HepG2 (cell line): ENCODE data around the gene OR2A2. TPM values are rescaled to one million over a fixed set of nuclear protein-coding genes. Genes with fewer than 3 reads are reported as not detected.

ENCODE experiments used
- ATAC-seq: fragments of 200-7000 bp; cut with Tn5 transposase; 3 replicates; pipeline ENCODE4 v1.9.1; 2020; ENCODE audit warnings: mild to moderate bottlenecking, moderate library complexity
- BruUV-seq: library from RNA; stranded (reverse); fragments of 400-500 nt; replicated peaks from 2 replicates; lab custom pipeline; 2021; lab: Mats Ljungman, UMichigan
- CTCF ChIA-PET: fragments of 300-600 bp; formaldehyde crosslinking; extraction: SDS; loops from one replicate; lab custom pipeline; 2021; ENCODE audit warnings: low total read pairs, inconsistent platforms, low intra/inter-chr PET ratio; lab: Yijun Ruan, JAX
- POLR2A ChIA-PET: fragments of 350-600 bp; sonication (Branson Sonifier 250); formaldehyde crosslinking; loops from one replicate; lab custom pipeline; 2020; ENCODE audit warnings: antibody characterized with exemption, inconsistent platforms; lab: Yijun Ruan, JAX
- DNase-seq: peaks from one replicate; pipeline ENCODE4 v3.0.0-alpha.2; 2015; ENCODE audit warnings: low spot score
- FAIRE-seq: peaks from 3 replicates; lab custom pipeline; 2011; peaks lifted over from hg19 to GRCh38; lab: Jason Lieb, UNC
- H2AFZ ChIP-seq: one replicate; pipeline ENCODE4 v1.6.1; 2011; ENCODE audit warnings: low read length, inconsistent platforms
- H3K27ac ChIP-seq: fragments of 300-600 bp; 3 replicates; pipeline ENCODE4 v1.8.0; 2011; ENCODE audit warnings: mixed run types, mild to moderate bottlenecking, mixed read lengths, low read length, inconsistent platforms; ENCODE audit not compliant: insufficient read depth; ENCODE audit errors: extremely low read length
- H3K27me3 ChIP-seq, 2 experiments: fragments of 200-600 bp in 1 of 2; 2 replicates in 1 of 2; 3 replicates in 1 of 2; pipeline versions ENCODE4 v1.6.0 to v1.8.0; 2011; ENCODE audit warnings: low read length in 2 of 2, mild to moderate bottlenecking in 2 of 2, moderate library complexity in 2 of 2, inconsistent platforms in 1 of 2; ENCODE audit not compliant: insufficient read depth in 2 of 2, control insufficient read depth in 1 of 2
- H3K36me3 ChIP-seq, 2 experiments: fragments of 200-600 bp in 1 of 2; replicated peaks in 1 of 2; 2 replicates in 1 of 2; 3 replicates in 1 of 2; pipeline versions ENCODE4 v1.5.1 to v1.8.0; 2011; ENCODE audit warnings: low read length in 2 of 2, inconsistent platforms in 1 of 2; ENCODE audit not compliant: insufficient read depth in 2 of 2, control insufficient read depth in 1 of 2
- H3K4me1 ChIP-seq: 2 replicates; pipeline ENCODE4 v1.5.1; 2012; ENCODE audit warnings: low read length, inconsistent platforms; ENCODE audit not compliant: insufficient read depth
- H3K4me2 ChIP-seq: 2 replicates; pipeline ENCODE4 v1.6.0; 2011; ENCODE audit warnings: low read depth, low read length, inconsistent platforms
- H3K4me3 ChIP-seq, 3 experiments: fragments of 200-600 bp in 1 of 3; sonication (generic), shearing (Covaris generic) in 1 of 3; replicated peaks in 1 of 3; 2 replicates each; pipeline ENCODE4 v1.5.1; 2011 to 2016; ENCODE audit warnings: low read length in 3 of 3, inconsistent platforms in 2 of 3, low read depth in 2 of 3, mild to moderate bottlenecking in 2 of 3, control low read depth in 1 of 3, mixed read lengths in 1 of 3; ENCODE audit not compliant: insufficient read depth in 1 of 3
- H3K79me2 ChIP-seq: one replicate; pipeline ENCODE4 v1.6.1; 2011; ENCODE audit warnings: low read length, inconsistent platforms; ENCODE audit not compliant: insufficient read depth
- H3K9ac ChIP-seq: 2 replicates; pipeline ENCODE4 v1.6.0; 2011; ENCODE audit warnings: mild to moderate bottlenecking, low read depth, low read length, inconsistent platforms; ENCODE audit not compliant: insufficient read depth
- H3K9me3 ChIP-seq: 2 replicates; pipeline ENCODE4 v1.5.1; 2012; ENCODE audit warnings: mild to moderate bottlenecking, low read length
- H4K20me1 ChIP-seq: 2 replicates; pipeline ENCODE4 v1.6.0; 2011; ENCODE audit warnings: inconsistent platforms, mild to moderate bottlenecking, low read length, moderate library complexity; ENCODE audit not compliant: insufficient read depth
- FOXK2 ChIP-seq: fragments of 450-650 bp; IDR thresholded peaks from 2 replicates; pipeline ENCODE4 v1.6.1; 2016
- JUND ChIP-seq: sonication (generic); formaldehyde crosslinking; IDR thresholded peaks from 2 replicates; pipeline ENCODE4 v1.8.0; 2022; ENCODE audit warnings: mild to moderate bottlenecking, missing genetic modification reagents
- ZBTB21 ChIP-seq: sonication (generic); formaldehyde crosslinking; IDR thresholded peaks from 2 replicates; pipeline ENCODE4 v1.4.0; 2020; ENCODE audit warnings: missing genetic modification reagents
- ZMYM4 ChIP-seq: sonication (generic); formaldehyde crosslinking; IDR thresholded peaks from 2 replicates; pipeline ENCODE4 v1.8.1; 2023; ENCODE audit warnings: mild to moderate bottlenecking, missing genetic modification reagents
- ZNF383 ChIP-seq: sonication (generic); formaldehyde crosslinking; IDR thresholded peaks from 2 replicates; pipeline ENCODE4 v1.4.0; 2020; ENCODE audit warnings: missing genetic modification reagents, mild to moderate bottlenecking, borderline replicate concordance
- WGBS: methylation state at CpG from one replicate; pipeline ENCODE4 v1.1.6; 2017; ENCODE audit warnings: low lambda C conversion rate; 5-methylcytosine and 5-hydroxymethylcytosine counted together
- in situ Hi-C: cut with HindIII; loops from 2 replicates; pipeline ENCODE4 v1.10.0; 2017; ENCODE audit warnings: low pct_unique_long_range_greater_than_20kb; ENCODE audit not compliant: extremely low pct_ligation_motif_present
- intact Hi-C: fragments of 100-400 bp; cut with micrococcal nuclease; formaldehyde crosslinking; loops from one replicate; pipeline ENCODE4 v1.10.0; 2022; ENCODE audit not compliant: unreplicated experiment
- polyA plus RNA-seq, 8 experiments: library from polyadenylated mRNA; depleted of rRNA in 3 of 8; stranded (reverse) in 7 of 8; unstranded in 1 of 8; fragments of >200 nt; fragmentation: Illumina TruSeq in 4 of 8; extraction: Trizol in 4 of 8; gene quantifications; 2 replicates each; pipeline versions ENCODE4 v1.2.1 to v1.2.3, GENCODE V29; 2011 to 2016; ENCODE audit warnings: low read depth in 4 of 8, missing spikeins in 1 of 8, mixed read lengths in 1 of 8; ENCODE audit not compliant: insufficient read depth in 1 of 8
- total RNA-seq, 5 experiments: library from RNA; depleted of rRNA; stranded (reverse); fragments of >200 nt; fragmentation: Illumina TruSeq; extraction: Trizol; gene quantifications; 2 replicates each; pipeline ENCODE4 v1.2.3, GENCODE V29; 2016; ENCODE audit warnings: low read depth in 1 of 5
- TF ChIP-seq, protein P1 (sequence below): sonication (generic); formaldehyde crosslinking; IDR thresholded peaks from 2 replicates; pipeline ENCODE4 v1.4.0; 2020; ENCODE audit warnings: missing genetic modification reagents, borderline replicate concordance

The OR2A2 gene
- total and polyA plus RNA-seq, 2 of the 13 experiments (the other 11 are each of a cell fraction or from before 2014, with no cell fraction given) = not detected

GRCh38 chr7:144113651-144114050 lies 4.3 kb downstream of the OR2A2 start:
- POLR2A ChIA-PET = no interaction called here
- no peak overlapping the region for H3K4me3 ChIP-seq
- H3K27ac ChIP-seq = no peak overlapping the region
- no peak overlapping the region for H2AFZ ChIP-seq
- in situ Hi-C loops (no loop called here), intact Hi-C loops (no loop called here)
- CTCF ChIA-PET = no interaction called here
- H4K20me1 ChIP-seq = no peaks in the 10 kb centered on the region
- WGBS = 0% methylated on average over 1 of the region's 1 CpG
- no peak for TF ChIP-seq ZNF383 (CRISPR knock-in tag)
- TF ChIP-seq, protein P1, sequence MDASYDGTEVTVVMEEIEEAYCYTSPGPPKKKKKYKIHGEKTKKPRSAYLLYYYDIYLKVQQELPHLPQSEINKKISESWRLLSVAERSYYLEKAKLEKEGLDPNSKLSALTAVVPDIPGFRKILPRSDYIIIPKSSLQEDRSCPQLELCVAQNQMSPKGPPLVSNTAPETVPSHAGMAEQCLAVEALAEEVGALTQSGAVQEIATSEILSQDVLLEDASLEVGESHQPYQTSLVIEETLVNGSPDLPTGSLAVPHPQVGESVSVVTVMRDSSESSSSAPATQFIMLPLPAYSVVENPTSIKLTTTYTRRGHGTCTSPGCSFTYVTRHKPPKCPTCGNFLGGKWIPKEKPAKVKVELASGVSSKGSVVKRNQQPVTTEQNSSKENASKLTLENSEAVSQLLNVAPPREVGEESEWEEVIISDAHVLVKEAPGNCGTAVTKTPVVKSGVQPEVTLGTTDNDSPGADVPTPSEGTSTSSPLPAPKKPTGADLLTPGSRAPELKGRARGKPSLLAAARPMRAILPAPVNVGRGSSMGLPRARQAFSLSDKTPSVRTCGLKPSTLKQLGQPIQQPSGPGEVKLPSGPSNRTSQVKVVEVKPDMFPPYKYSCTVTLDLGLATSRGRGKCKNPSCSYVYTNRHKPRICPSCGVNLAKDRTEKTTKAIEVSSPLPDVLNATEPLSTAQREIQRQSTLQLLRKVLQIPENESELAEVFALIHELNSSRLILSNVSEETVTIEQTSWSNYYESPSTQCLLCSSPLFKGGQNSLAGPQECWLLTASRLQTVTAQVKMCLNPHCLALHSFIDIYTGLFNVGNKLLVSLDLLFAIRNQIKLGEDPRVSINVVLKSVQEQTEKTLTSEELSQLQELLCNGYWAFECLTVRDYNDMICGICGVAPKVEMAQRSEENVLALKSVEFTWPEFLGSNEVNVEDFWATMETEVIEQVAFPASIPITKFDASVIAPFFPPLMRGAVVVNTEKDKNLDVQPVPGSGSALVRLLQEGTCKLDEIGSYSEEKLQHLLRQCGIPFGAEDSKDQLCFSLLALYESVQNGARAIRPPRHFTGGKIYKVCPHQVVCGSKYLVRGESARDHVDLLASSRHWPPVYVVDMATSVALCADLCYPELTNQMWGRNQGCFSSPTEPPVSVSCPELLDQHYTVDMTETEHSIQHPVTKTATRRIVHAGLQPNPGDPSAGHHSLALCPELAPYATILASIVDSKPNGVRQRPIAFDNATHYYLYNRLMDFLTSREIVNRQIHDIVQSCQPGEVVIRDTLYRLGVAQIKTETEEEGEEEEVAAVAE (CRISPR knock-in tag) = no peak
- no peak for FAIRE-seq
- H3K79me2 ChIP-seq = no peaks in the 10 kb centered on the region
- BruUV-seq = no TSS peak
- H3K4me1 ChIP-seq = no peaks in the 10 kb centered on the region
- H3K27me3 ChIP-seq = no peaks in the 10 kb centered on the region
- H3K9me3 ChIP-seq = no peaks in the 10 kb centered on the region
- ATAC-seq = no peak
- no peak overlapping the region for H3K4me2 ChIP-seq
- no peaks in the 10 kb centered on the region for H3K36me3 ChIP-seq
- no peak for DNase-seq
- H3K9ac ChIP-seq = no peak overlapping the region

GRCh38 chr7:144118341-144118740 lies 9.0 kb downstream of the OR2A2 start:
- FAIRE-seq (no peak), ATAC-seq (no peak), DNase-seq (no peak)
- no peaks in the 10 kb centered on the region for H3K4me1 ChIP-seq
- TF ChIP-seq ZMYM4 (CRISPR knock-in tag) (no peak), FOXK2 (no peak), ZBTB21 (CRISPR knock-in tag) (no peak), JUND (CRISPR knock-in tag) (no peak)
- H3K27me3 ChIP-seq = no peaks in the 10 kb centered on the region
- H3K4me3 ChIP-seq = no peak overlapping the region
- H4K20me1 ChIP-seq = no peaks in the 10 kb centered on the region
- no peaks in the 10 kb centered on the region for H3K36me3 ChIP-seq
- no TSS peak for BruUV-seq
- intact Hi-C loops (no loop called here), in situ Hi-C loops (no loop called here)
- H3K9me3 ChIP-seq = no peaks in the 10 kb centered on the region
- no peak overlapping the region for H3K27ac ChIP-seq
- no peaks in the 10 kb centered on the region for H3K79me2 ChIP-seq
- H3K9ac ChIP-seq = no peak overlapping the region
- POLR2A ChIA-PET = no interaction called here
- no peak overlapping the region for H2AFZ ChIP-seq
- CTCF ChIA-PET = no interaction called here
- H3K4me2 ChIP-seq = no peak overlapping the region
- WGBS = 9% methylated on average over 7 of the region's 8 CpGs
